ENCODE results near the gene DDIT4L.
"Not testable (repeated sequence)": the region's sequence is repeated elsewhere in the genome, so short reads cannot be mapped to it uniquely, and the experiment has no call there.

Gene DDIT4L

DNA sequence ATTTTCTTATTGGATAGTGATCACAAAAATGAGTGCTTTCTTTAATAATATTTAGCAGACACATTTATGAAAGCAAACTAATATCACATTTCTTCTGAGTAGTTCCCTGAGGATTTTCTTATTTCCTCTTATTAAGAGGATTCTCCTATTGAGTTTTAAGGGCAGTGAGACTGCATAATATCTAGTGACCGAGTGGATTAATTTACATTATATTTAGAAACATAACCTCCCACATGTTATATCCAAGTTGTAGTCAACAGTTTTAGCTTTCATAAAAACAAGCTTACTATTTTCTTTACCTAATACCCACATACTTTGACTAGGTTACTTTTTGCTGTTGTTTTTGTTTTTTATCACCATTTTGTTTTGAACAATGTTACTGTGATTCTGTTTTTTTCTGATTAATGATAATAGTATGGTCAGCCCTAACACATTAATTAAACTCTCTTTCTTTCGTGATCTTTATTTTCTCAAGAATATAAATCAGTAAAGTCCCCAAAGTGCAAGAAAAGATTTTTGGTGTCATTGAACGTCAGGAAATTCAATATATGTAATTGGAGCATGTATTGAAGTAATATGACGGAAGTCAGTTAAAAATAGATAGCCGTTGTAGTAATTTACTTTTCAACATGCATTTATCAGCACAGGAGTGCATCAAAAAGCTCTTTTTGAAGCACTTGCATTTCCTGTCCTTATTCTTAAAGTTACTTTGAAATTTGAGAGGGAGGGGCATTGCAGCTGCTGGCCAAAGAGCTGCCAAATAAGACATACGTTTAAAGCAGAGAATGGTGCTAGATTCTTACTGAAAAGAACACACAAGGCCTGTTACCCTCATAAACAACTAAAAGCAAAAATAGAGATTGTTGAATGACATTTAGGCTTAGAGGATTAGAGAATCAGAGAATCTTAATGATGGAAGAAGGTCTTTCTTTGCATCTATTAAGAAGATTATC lies 25.2 kb downstream of the DDIT4L start:
- no peak overlapping the region for H3K4me3 ChIP-seq (ENCODE audit: low read depth, low read length)
- no peak for DNase-seq (ENCODE audit: low read depth)
- TF ChIP-seq POLR2A (IDR thresholded peaks at IDR 0.05; ENCODE audit: extremely low read depth, insufficient read length) = no peak

DNA sequence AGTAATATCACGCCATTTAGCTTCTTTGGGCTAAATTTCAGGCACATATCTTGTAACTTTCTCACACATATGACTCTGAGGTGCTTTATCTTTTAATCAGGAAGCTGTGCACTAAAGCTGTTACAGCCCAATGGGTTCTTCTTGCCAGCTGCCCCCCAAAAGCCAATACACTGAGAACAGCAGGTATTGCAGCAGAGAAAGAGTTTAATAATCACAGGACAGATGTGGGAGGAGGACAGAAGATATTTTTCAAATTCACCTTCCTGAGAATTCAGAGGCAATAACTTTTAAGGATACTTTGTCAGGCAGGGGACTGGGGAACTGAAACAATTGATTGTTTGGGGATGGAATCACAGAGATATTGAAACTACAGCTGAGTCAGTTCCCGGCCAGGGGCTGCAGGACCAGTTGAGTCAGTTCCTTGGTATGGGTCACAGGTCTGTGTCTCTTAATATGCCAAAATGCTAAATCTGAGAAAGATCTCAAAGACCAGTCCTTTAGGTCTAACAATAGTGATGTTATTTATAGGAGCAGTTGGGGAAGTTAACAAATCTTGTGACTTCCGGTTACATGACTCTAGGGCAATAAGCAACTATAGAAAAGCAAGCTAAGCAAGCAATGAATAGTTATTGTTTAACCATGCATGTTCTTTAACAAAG lies 28.1 kb downstream of the DDIT4L start:
- DNase-seq (ENCODE audit: low read depth) = no peak
- TF ChIP-seq, protein P1, sequence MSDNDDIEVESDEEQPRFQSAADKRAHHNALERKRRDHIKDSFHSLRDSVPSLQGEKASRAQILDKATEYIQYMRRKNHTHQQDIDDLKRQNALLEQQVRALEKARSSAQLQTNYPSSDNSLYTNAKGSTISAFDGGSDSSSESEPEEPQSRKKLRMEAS (IDR thresholded peaks at IDR 0.05; ENCODE audit: low read depth, low read length) = no peak
- TF ChIP-seq POLR2A (IDR thresholded peaks at IDR 0.05; ENCODE audit: extremely low read depth, insufficient read length) (no peak), MYC (IDR thresholded peaks at IDR 0.05; ENCODE audit: low read depth, low read length) (no peak)
- TF ChIP-seq, protein P2, sequence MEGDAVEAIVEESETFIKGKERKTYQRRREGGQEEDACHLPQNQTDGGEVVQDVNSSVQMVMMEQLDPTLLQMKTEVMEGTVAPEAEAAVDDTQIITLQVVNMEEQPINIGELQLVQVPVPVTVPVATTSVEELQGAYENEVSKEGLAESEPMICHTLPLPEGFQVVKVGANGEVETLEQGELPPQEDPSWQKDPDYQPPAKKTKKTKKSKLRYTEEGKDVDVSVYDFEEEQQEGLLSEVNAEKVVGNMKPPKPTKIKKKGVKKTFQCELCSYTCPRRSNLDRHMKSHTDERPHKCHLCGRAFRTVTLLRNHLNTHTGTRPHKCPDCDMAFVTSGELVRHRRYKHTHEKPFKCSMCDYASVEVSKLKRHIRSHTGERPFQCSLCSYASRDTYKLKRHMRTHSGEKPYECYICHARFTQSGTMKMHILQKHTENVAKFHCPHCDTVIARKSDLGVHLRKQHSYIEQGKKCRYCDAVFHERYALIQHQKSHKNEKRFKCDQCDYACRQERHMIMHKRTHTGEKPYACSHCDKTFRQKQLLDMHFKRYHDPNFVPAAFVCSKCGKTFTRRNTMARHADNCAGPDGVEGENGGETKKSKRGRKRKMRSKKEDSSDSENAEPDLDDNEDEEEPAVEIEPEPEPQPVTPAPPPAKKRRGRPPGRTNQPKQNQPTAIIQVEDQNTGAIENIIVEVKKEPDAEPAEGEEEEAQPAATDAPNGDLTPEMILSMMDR (IDR thresholded peaks at IDR 0.05; ENCODE audit: low read depth, low read length) = no peak
- H3K4me3 ChIP-seq (ENCODE audit: low read depth, low read length) = no peak overlapping the region

DNA sequence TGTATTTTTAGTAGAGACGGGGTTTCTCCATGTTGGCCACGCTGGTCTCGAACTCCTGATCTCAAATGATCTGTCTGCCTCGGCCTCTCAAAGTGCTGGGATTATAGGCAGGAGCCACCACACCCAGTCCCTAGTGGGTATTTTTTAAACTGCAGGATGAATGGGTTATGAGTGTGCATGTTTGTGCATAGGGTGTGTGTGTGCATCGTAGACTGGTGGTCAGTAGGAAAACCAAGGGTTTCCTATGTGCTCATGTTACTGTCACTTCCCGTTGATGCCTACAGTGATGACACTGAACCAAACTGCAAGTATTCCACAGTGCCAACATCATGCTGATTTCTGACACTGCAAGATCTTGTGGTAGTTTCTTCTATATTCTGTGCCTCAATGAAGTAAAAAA lies 41.1 kb downstream of the DDIT4L start:
- H3K4me3 ChIP-seq (ENCODE audit: low read depth, low read length) = no peak overlapping the region
- TF ChIP-seq, protein P2 (IDR thresholded peaks at IDR 0.05; ENCODE audit: low read depth, low read length) = no peak
- TF ChIP-seq MYC (IDR thresholded peaks at IDR 0.05; ENCODE audit: low read depth, low read length) = no peak
- no peak for TF ChIP-seq POLR2A (IDR thresholded peaks at IDR 0.05; ENCODE audit: extremely low read depth, insufficient read length)
- TF ChIP-seq, protein P1 (IDR thresholded peaks at IDR 0.05; ENCODE audit: low read depth, low read length) = no peak
- no peak for DNase-seq (ENCODE audit: low read depth)

DNA sequence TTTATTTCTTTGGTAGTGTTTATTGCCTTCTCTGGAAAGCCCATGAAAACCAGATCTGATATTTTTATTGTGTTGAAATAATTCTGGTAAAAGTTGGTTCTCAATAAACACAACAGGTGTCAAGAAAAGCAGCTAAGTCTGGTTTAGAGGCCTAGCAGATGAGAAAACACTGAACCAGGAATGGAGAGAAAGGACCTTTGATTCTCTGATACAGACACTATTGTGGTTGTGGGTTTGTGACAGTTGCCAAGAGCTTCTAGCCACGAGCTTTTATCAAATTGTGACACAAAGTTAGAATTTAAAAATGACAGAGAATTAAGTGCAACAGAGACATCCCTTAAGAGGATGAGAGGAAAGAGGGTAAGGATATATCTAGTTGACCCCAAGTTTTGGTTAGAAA lies 42.6 kb downstream of the DDIT4L start:
- H3K4me3 ChIP-seq (ENCODE audit: low read depth, low read length) = no peak overlapping the region
- TF ChIP-seq, protein P2 (IDR thresholded peaks at IDR 0.05; ENCODE audit: low read depth, low read length) = no peak
- TF ChIP-seq POLR2A (IDR thresholded peaks at IDR 0.05; ENCODE audit: extremely low read depth, insufficient read length) (no peak), MYC (IDR thresholded peaks at IDR 0.05; ENCODE audit: low read depth, low read length) (no peak)
- TF ChIP-seq, protein P1 (IDR thresholded peaks at IDR 0.05; ENCODE audit: low read depth, low read length) = no peak
- no peak for DNase-seq (ENCODE audit: low read depth)

DNA sequence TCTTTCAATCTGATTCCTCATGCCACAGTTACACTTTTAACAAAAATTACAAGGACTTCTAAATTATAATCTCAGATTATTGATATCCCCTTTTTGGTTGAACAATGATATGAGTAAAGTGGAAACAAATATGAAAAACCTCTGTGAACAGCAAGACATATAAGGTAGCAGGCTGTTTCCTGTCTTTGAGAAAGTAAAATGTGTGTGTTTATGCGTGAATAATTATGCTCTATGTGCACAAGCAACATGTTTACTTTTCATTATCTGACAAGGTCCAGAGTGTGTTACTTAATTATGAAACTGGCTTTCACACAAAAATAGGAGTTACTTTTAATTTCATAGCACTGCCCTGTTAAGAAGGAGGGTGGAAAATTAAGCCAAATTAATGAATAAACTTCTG lies 43.1 kb downstream of the DDIT4L start:
- TF ChIP-seq, protein P2 (IDR thresholded peaks at IDR 0.05; ENCODE audit: low read depth, low read length) = no peak
- TF ChIP-seq MYC (IDR thresholded peaks at IDR 0.05; ENCODE audit: low read depth, low read length) (no peak), POLR2A (IDR thresholded peaks at IDR 0.05; ENCODE audit: extremely low read depth, insufficient read length) (no peak)
- TF ChIP-seq, protein P1 (IDR thresholded peaks at IDR 0.05; ENCODE audit: low read depth, low read length) = no peak
- DNase-seq (ENCODE audit: low read depth) = no peak
- H3K4me3 ChIP-seq (ENCODE audit: low read depth, low read length) = no peak overlapping the region

DNA sequence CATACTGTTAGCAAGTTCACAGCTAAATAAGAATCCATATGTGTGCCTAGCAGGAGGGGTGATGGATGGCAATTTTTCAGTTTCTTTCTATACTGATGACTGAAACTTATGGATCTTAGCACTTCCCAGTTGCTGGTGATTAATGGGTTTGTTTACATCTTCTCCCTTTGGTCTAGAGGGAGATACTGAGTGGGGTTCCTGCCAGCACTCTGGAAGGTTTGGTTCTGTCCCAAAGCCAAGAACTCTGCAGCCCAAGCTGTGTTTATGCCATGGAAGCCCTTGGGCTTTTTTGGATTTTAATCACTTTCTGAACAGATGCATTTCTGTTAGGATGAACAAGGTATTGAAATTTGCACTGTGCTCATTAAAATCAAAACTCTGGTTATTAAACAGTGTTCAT lies 43.5 kb downstream of the DDIT4L start:
- DNase-seq (ENCODE audit: low read depth) = no peak
- TF ChIP-seq, protein P2 (IDR thresholded peaks at IDR 0.05; ENCODE audit: low read depth, low read length) = no peak
- TF ChIP-seq, protein P1 (IDR thresholded peaks at IDR 0.05; ENCODE audit: low read depth, low read length) = no peak
- H3K4me3 ChIP-seq (ENCODE audit: low read depth, low read length) = no peak overlapping the region

DNA sequence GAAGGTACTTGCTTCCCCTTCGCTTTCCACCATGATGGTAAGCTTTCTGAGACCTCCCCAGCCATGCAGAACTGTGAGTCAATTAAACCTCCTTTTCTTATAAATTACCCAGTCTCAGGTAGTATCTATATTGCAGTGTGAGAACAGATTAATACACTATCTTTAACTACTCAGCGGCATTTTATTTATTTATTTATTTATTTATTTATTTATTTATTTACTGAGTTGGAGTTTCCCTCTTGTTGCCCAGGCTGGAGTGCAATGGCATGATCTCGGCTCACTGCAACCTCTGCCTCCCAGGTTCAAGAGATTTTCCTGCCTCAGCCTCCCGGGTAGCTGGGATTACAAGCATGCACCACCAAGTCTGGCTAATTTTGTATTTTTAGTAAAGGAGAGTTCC lies 52.9 kb downstream of the DDIT4L start:
- DNase-seq (ENCODE audit: low read depth) = not testable (repeated sequence)

More for the DNA sequence above, 52.9 kb downstream of the DDIT4L start:
- not testable (repeated sequence) for H3K4me3 ChIP-seq (ENCODE audit: low read depth, low read length)
